ENCODE results near the gene SAMD4A. TPM values are rescaled to one million over a fixed set of nuclear protein-coding genes. Genes with fewer than 3 reads are reported as not detected.

SAMD4A gene
- total RNA-seq, 1 experiment from 2014 or later, result 26.5 TPM

GRCh38 chr14:54617467-54617866 lies 50.5 kb downstream of the SAMD4A start:
- H3K4me1 ChIP-seq (ENCODE audit: insufficient read depth, low read length, poor library complexity, severe bottlenecking), result no peaks in the 10 kb centered on the region
- CTCF ChIA-PET, result no interaction called here
- H3K4me3 ChIP-seq (ENCODE audit: low read depth, low read length, poor library complexity, severe bottlenecking), result no peak overlapping the region
- H3K9me3 ChIP-seq (ENCODE audit: low read depth, low read length, poor library complexity, severe bottlenecking), result no peaks in the 10 kb centered on the region
- DNase-seq (ENCODE audit: low spot score), result no peak
- intact Hi-C loops (cut with micrococcal nuclease; ENCODE audit: unreplicated experiment), result no loop called here
- H3K27me3 ChIP-seq (replicated peaks; ENCODE audit: insufficient read depth, low read depth, low read length, poor library complexity), result no peaks in the 10 kb centered on the region
- TF ChIP-seq CTCF (conservative IDR thresholded peaks at IDR 0.05; ENCODE audit: low read depth, low read length), result no peak
- TF ChIP-seq EZH2 (IDR thresholded peaks at IDR 0.05; ENCODE audit: borderline replicate concordance, low read depth, low read length, poor library complexity, severe bottlenecking), result no peak
- no TSS peak for BruUV-seq (replicated peaks)
- POLR2A ChIA-PET (ENCODE audit: low non-redundant PET), result interaction anchor here (0.6 kb wide), 1 partner anchor 25 kb away, joined by 3 read pairs; no protein-coding TSS in a partner anchor
- H3K36me3 ChIP-seq (ENCODE audit: insufficient read depth, low read length, poor library complexity, severe bottlenecking), result no peaks in the 10 kb centered on the region
- no peak overlapping the region for H3K27ac ChIP-seq (ENCODE audit: low read depth, low read length, poor library complexity, severe bottlenecking)

- POLR2A ChIA-PET (ENCODE audit: low non-redundant PET), result no interaction called here
- no peak for DNase-seq (ENCODE audit: low spot score)
- no peaks in the 10 kb centered on the region for H3K27me3 ChIP-seq (replicated peaks; ENCODE audit: insufficient read depth, low read depth, low read length, poor library complexity)
- CTCF ChIA-PET, result no interaction called here
- no peaks in the 10 kb centered on the region for H3K9me3 ChIP-seq (ENCODE audit: low read depth, low read length, poor library complexity, severe bottlenecking)
- intact Hi-C loops (cut with micrococcal nuclease; ENCODE audit: unreplicated experiment), result no loop called here
- no peaks in the 10 kb centered on the region for H3K36me3 ChIP-seq (ENCODE audit: insufficient read depth, low read length, poor library complexity, severe bottlenecking)
- BruUV-seq (replicated peaks), result no TSS peak
- no peak overlapping the region for H3K27ac ChIP-seq (ENCODE audit: low read depth, low read length, poor library complexity, severe bottlenecking)
- no peak overlapping the region for H3K4me3 ChIP-seq (ENCODE audit: low read depth, low read length, poor library complexity, severe bottlenecking)
- TF ChIP-seq EZH2 (IDR thresholded peaks at IDR 0.05; ENCODE audit: borderline replicate concordance, low read depth, low read length, poor library complexity, severe bottlenecking), result no peak
- TF ChIP-seq CTCF (conservative IDR thresholded peaks at IDR 0.05; ENCODE audit: low read depth, low read length), result no peak
- peaks cover 26% of the 10 kb centered on the region for H3K4me1 ChIP-seq (ENCODE audit: insufficient read depth, low read length, poor library complexity, severe bottlenecking)
Measured at GRCh38 chr14:54621686-54622085, 54.8 kb downstream of the SAMD4A start.

- H3K27ac ChIP-seq (ENCODE audit: low read depth, low read length, poor library complexity, severe bottlenecking), result no peak overlapping the region
- no peaks in the 10 kb centered on the region for H3K36me3 ChIP-seq (ENCODE audit: insufficient read depth, low read length, poor library complexity, severe bottlenecking)
- ChIA-PET CTCF (no interaction called here), POLR2A (ENCODE audit: low non-redundant PET) (interaction anchor here (0.6 kb wide), 1 partner anchor 22 kb away, joined by 3 read pairs; no protein-coding TSS in a partner anchor)
- no peak overlapping the region for H3K4me3 ChIP-seq (ENCODE audit: low read depth, low read length, poor library complexity, severe bottlenecking)
- no peak for DNase-seq (ENCODE audit: low spot score)
- H3K9me3 ChIP-seq (ENCODE audit: low read depth, low read length, poor library complexity, severe bottlenecking), result no peaks in the 10 kb centered on the region
- no peak for TF ChIP-seq EZH2 (IDR thresholded peaks at IDR 0.05; ENCODE audit: borderline replicate concordance, low read depth, low read length, poor library complexity, severe bottlenecking)
- no peak for TF ChIP-seq CTCF (conservative IDR thresholded peaks at IDR 0.05; ENCODE audit: low read depth, low read length)
- no TSS peak for BruUV-seq (replicated peaks)
- H3K4me1 ChIP-seq (ENCODE audit: insufficient read depth, low read length, poor library complexity, severe bottlenecking), result peaks cover 33% of the 10 kb centered on the region
- no peaks in the 10 kb centered on the region for H3K27me3 ChIP-seq (replicated peaks; ENCODE audit: insufficient read depth, low read depth, low read length, poor library complexity)
- intact Hi-C loops (cut with micrococcal nuclease; ENCODE audit: unreplicated experiment), result no loop called here
Measured at GRCh38 chr14:54622192-54622958, 55.4 kb downstream of the SAMD4A start.
